ENCODE measurements around the gene LARP4.

- TF ChIP-seq CTCF (IDR thresholded peaks at IDR 0.05) (no peak), POLR2A (IDR thresholded peaks at IDR 0.05) (no peak)
These were observed 119.9 kb downstream of the LARP4 start for GRCh38 chr12:50520416-50521207.
